ENCODE results near the gene WDR48. TPM values are rescaled to one million over a fixed set of nuclear protein-coding genes. Genes with fewer than 3 reads are reported as not detected.

The WDR48 gene
- total and polyA plus RNA-seq, 9 of the 15 experiments (the other 6 are each of a cell fraction or from before 2014, with no cell fraction given), result 26.6 to 70.6 (median 48.0) TPM

GRCh38 chr3:39107388-39108199 is 55.8 kb downstream of the WDR48 start, which contains the start of the genes GORASP1 and TTC21A (continued):
- TF ChIP-seq E4F1 (CRISPR knock-in tag; IDR thresholded peaks at IDR 0.05; ENCODE audit: borderline replicate concordance) (no peak), POLR3A (IDR thresholded peaks at IDR 0.05; ENCODE audit: borderline replicate concordance, extremely low read depth, insufficient read depth, insufficient read length) (no peak), SMAD2 (IDR thresholded peaks at IDR 0.05; ENCODE audit: low read depth, low read length) (no peak), MCM3 (IDR thresholded peaks at IDR 0.05) (no peak), THAP12 (CRISPR knock-in tag; IDR thresholded peaks at IDR 0.05) (0 out of 2 replicates have a peak, but pooled peaks have one; percentile 14), SLC30A9 (CRISPR knock-in tag; IDR thresholded peaks at IDR 0.05) (no peak), TCFL5 (CRISPR knock-in tag; conservative IDR thresholded peaks at IDR 0.05) (no peak), ZMIZ1 (IDR thresholded peaks at IDR 0.05; ENCODE audit: low read depth in 2 of 2, low read length in 2 of 2) (peak in 1 of 2 experiments; percentile 92; a peak in 2 of 4 replicates), ATF7 (IDR thresholded peaks at IDR 0.05) (peak; percentile 87), HES1 (IDR thresholded peaks at IDR 0.05; ENCODE audit: low read depth) (no peak), STAT5B (CRISPR knock-in tag; IDR thresholded peaks at IDR 0.05) (no peak), TBP (optimal IDR thresholded peaks at IDR 0.05; ENCODE audit: low read depth, low read length) (peak; percentile 22)
